H1 (cell line): ENCODE measurements around the gene RCC2. TPM values are rescaled to one million over a fixed set of nuclear protein-coding genes. Genes with fewer than 3 reads are reported as not detected.

Experiments
- CTCF ChIA-PET: fragments of 300-600 bp; sonication (Branson Sonifier 250); formaldehyde crosslinking; loops from one replicate; lab custom pipeline; 2021; ENCODE audit not compliant: partially characterized antibody; lab: Charles Lee
- POLR2A ChIA-PET: fragments of 300-600 bp; sonication (Branson Sonifier 250); formaldehyde crosslinking; loops from one replicate; lab custom pipeline; 2021; ENCODE audit warnings: inconsistent platforms; ENCODE audit not compliant: partially characterized antibody; lab: Charles Lee
- DNase-seq, 2 experiments: peaks; one replicate each; pipeline versions ENCODE4 v3.0.0 to v3.0.0-alpha.2; 2010 to 2022; ENCODE audit warnings: low spot score in 2 of 2, low read depth in 1 of 2, mixed read lengths in 1 of 2
- FAIRE-seq: peaks from 2 replicates; lab custom pipeline; 2011; peaks lifted over from hg19 to GRCh38; lab: Jason Lieb, UNC
- H2AFZ ChIP-seq: 2 replicates; pipeline ENCODE4 v1.8.1; 2012; ENCODE audit warnings: low read length, inconsistent platforms
- H2AK5ac ChIP-seq: 2 replicates; pipeline ENCODE4 v1.6.1; 2013; ENCODE audit warnings: low read depth, low read length
- H2BK120ac ChIP-seq: replicated peaks from 2 replicates; pipeline ENCODE3; 2013; ENCODE audit warnings: low read depth, low read length, inconsistent platforms
- H2BK12ac ChIP-seq: 2 replicates; pipeline ENCODE4 v1.6.1; 2013; ENCODE audit warnings: low read depth, low read length
- H2BK15ac ChIP-seq: 2 replicates; pipeline ENCODE4 v1.6.1; 2013; ENCODE audit warnings: low read length
- H2BK20ac ChIP-seq: 2 replicates; pipeline ENCODE4 v1.6.1; 2013; ENCODE audit warnings: low read length
- H2BK5ac ChIP-seq: 2 replicates; pipeline ENCODE4 v1.6.1; 2013; ENCODE audit warnings: low read depth, low read length
- H3K14ac ChIP-seq: 2 replicates; pipeline ENCODE4 v1.6.1; 2013; ENCODE audit warnings: inconsistent platforms; ENCODE audit not compliant: insufficient read length
- H3K18ac ChIP-seq: 2 replicates; pipeline ENCODE4 v1.6.1; 2013; ENCODE audit warnings: low read length; ENCODE audit errors: extremely low read depth
- H3K23ac ChIP-seq: 2 replicates; pipeline ENCODE4 v1.6.1; 2013; ENCODE audit warnings: inconsistent platforms; ENCODE audit not compliant: insufficient read length
- H3K23me2 ChIP-seq: 2 replicates; pipeline ENCODE4 v1.6.1; 2013; ENCODE audit warnings: low read depth, low read length
- H3K27ac ChIP-seq: 2 replicates; pipeline ENCODE4 v1.6.1; 2011; ENCODE audit warnings: low read depth, low read length, inconsistent platforms
- H3K27me3 ChIP-seq, 4 experiments: replicated peaks in 1 of 4; 1 replicate in 1 of 4; 2 replicates in 3 of 4; pipeline versions ENCODE4 v1.6.1 to v1.8.1; 2011 to 2013; ENCODE audit warnings: low read length in 3 of 4, mild to moderate bottlenecking in 3 of 4, inconsistent platforms in 2 of 4, mixed read lengths in 2 of 4, moderate library complexity in 1 of 4; ENCODE audit not compliant: control insufficient read depth in 3 of 4, insufficient read depth in 3 of 4; ENCODE audit errors: extremely low read depth in 1 of 4
- H3K36me3 ChIP-seq, 4 experiments: 2 replicates each; pipeline versions ENCODE4 v1.6.1 to v1.8.1; 2011 to 2013; ENCODE audit warnings: mild to moderate bottlenecking in 4 of 4, low read length in 3 of 4, moderate library complexity in 2 of 4, control low read depth in 1 of 4, inconsistent platforms in 1 of 4; ENCODE audit not compliant: insufficient read depth in 4 of 4, control insufficient read depth in 2 of 4
- H3K4ac ChIP-seq: replicated peaks from 2 replicates; pipeline ENCODE3; 2013; ENCODE audit warnings: low read length, low read depth, mixed read lengths, inconsistent platforms; ENCODE audit not compliant: insufficient read length
- H3K4me1 ChIP-seq, 4 experiments: replicated peaks in 1 of 4; 1 replicate in 1 of 4; 2 replicates in 3 of 4; pipeline versions ENCODE4 v1.6.1 to v1.8.1; 2011 to 2013; ENCODE audit warnings: low read length in 3 of 4, inconsistent platforms in 2 of 4, mixed read lengths in 1 of 4; ENCODE audit not compliant: insufficient read depth in 4 of 4, control insufficient read depth in 3 of 4
- H3K4me2 ChIP-seq, 2 experiments: 2 replicates each; pipeline versions ENCODE4 v1.6.1 to v1.8.1; 2011 to 2013; ENCODE audit warnings: low read depth in 2 of 2, low read length in 2 of 2, control low read depth in 1 of 2, inconsistent platforms in 1 of 2, mild to moderate bottlenecking in 1 of 2; ENCODE audit not compliant: insufficient read depth in 1 of 2
- H3K4me3 ChIP-seq, 4 experiments: fragments of 200-600, 300-600 bp in 1 of 4; sonication (generic), shearing (Covaris generic), sonication (Bioruptor Twin) in 1 of 4; 2 replicates each; pipeline versions ENCODE4 v1.5.1 to v1.8.1; 2011 to 2016; ENCODE audit warnings: low read length in 4 of 4, low read depth in 3 of 4, control low read depth in 2 of 4, inconsistent platforms in 2 of 4, mild to moderate bottlenecking in 2 of 4, mixed read lengths in 1 of 4, moderate library complexity in 1 of 4; ENCODE audit not compliant: insufficient read depth in 2 of 4; ENCODE audit errors: extremely low read depth in 1 of 4
- H3K56ac ChIP-seq: replicated peaks from 2 replicates; pipeline ENCODE3; 2013; ENCODE audit warnings: low read depth, mild to moderate bottlenecking, mixed read lengths, low read length, inconsistent platforms; ENCODE audit not compliant: insufficient read length
- H3K79me1 ChIP-seq: 2 replicates; pipeline ENCODE4 v1.6.1; 2013; ENCODE audit warnings: low read depth, low read length, control low read depth
- H3K79me2 ChIP-seq, 2 experiments: 2 replicates each; pipeline versions ENCODE4 v1.6.1 to v1.8.1; 2012 to 2013; ENCODE audit warnings: low read length in 2 of 2, mild to moderate bottlenecking in 2 of 2, inconsistent platforms in 1 of 2; ENCODE audit not compliant: insufficient read depth in 2 of 2, control insufficient read depth in 1 of 2
- H3K9ac ChIP-seq, 4 experiments: replicated peaks in 1 of 4; 1 replicate in 1 of 4; 2 replicates in 3 of 4; pipeline versions ENCODE4 v1.6.1 to v1.8.1; 2011 to 2013; ENCODE audit warnings: low read depth in 3 of 4, low read length in 3 of 4, control low read depth in 2 of 4, mild to moderate bottlenecking in 2 of 4, moderate library complexity in 2 of 4, inconsistent platforms in 1 of 4; ENCODE audit errors: extremely low read depth in 1 of 4
- H3K9me3 ChIP-seq, 2 experiments: 2 replicates each; pipeline versions ENCODE4 v1.6.1 to v1.8.1; 2012 to 2013; ENCODE audit warnings: mild to moderate bottlenecking in 2 of 2, moderate library complexity in 2 of 2, control low read depth in 1 of 2, inconsistent platforms in 1 of 2, low read depth in 1 of 2, low read length in 1 of 2, mixed read lengths in 1 of 2; ENCODE audit not compliant: insufficient read depth in 2 of 2
- H4K20me1 ChIP-seq, 2 experiments: replicated peaks in 1 of 2; 2 replicates each; pipeline versions ENCODE3 to v1.8.1; 2011 to 2013; ENCODE audit warnings: inconsistent platforms in 2 of 2, low read length in 2 of 2, mild to moderate bottlenecking in 1 of 2; ENCODE audit not compliant: insufficient read depth in 2 of 2, control insufficient read depth in 1 of 2
- H4K5ac ChIP-seq: 2 replicates; pipeline ENCODE4 v1.6.1; 2013; ENCODE audit warnings: low read length, low read depth, mixed read lengths, inconsistent platforms; ENCODE audit not compliant: insufficient read length
- H4K8ac ChIP-seq: 2 replicates; pipeline ENCODE4 v1.8.0; 2013; ENCODE audit warnings: mild to moderate bottlenecking, moderate library complexity, low read length, inconsistent platforms; ENCODE audit not compliant: insufficient read depth; ENCODE audit errors: extremely low read depth
- H4K91ac ChIP-seq: replicated peaks from 2 replicates; pipeline ENCODE3; 2013; ENCODE audit warnings: low read length, mixed read lengths, inconsistent platforms; ENCODE audit not compliant: insufficient read length
- ASH2L ChIP-seq: fragments of 200-600, 300-600 bp; sonication (generic); IDR thresholded peaks from one replicate; pipeline ENCODE4 v1.7.1; 2017; ENCODE audit warnings: low read length
- WGBS, 2 experiments: shearing (Covaris generic) in 1 of 2; methylation state at CpG; one replicate each; pipeline versions ENCODE4 v1.1.6 to v1.1.7; 2013 to 2015; ENCODE audit warnings: low lambda C conversion rate in 2 of 2, mixed read lengths in 2 of 2, inconsistent platforms in 1 of 2, low coverage in 1 of 2, missing lambda C conversion rate in 1 of 2; ENCODE audit not compliant: insufficient replicate concordance in 2 of 2, insufficient coverage in 1 of 2, insufficient read length in 1 of 2; ENCODE audit errors: extremely low coverage in 1 of 2, missing lambda C conversion rate in 1 of 2; 5-methylcytosine and 5-hydroxymethylcytosine counted together
- polyA plus RNA-seq, 7 experiments: library from polyadenylated mRNA; depleted of rRNA in 3 of 7; stranded (reverse) in 5 of 7; unstranded in 2 of 7; fragments of >200 nt in 5 of 7; fragments of 200-250 nt in 2 of 7; gene quantifications; 1 replicate in 5 of 7; 2 replicates in 1 of 7; 4 replicates in 1 of 7; pipeline versions ENCODE4 v1.2.1 to v1.2.3, GENCODE V29; 2011 to 2013; ENCODE audit warnings: missing spikeins in 2 of 7, mixed read lengths in 2 of 7
- total RNA-seq: library from RNA; stranded (reverse); fragmentation: NEBNext Ultra II Directional; extraction: Animal tissue kit (Norgen Biotek cat#: 25700); gene quantifications from 2 replicates; pipeline ENCODE4 v1.2.1, GENCODE V29; 2021

The RCC2 gene
- total and polyA plus RNA-seq, 2 of the 8 experiments (the other 6 are each of a cell fraction or from before 2014, with no cell fraction given), result 229 to 455 TPM

GRCh38 chr1:17472814-17473213 lies 33.3 kb upstream of the RCC2 start:
- no peak for DNase-seq
- H3K4me1 ChIP-seq, result peaks cover 5 to 16% (median 8%) of the 10 kb centered on the region in 4 experiments
- H3K36me3 ChIP-seq, result no peaks in the 10 kb centered on the region
- H3K79me2 ChIP-seq, result no peaks in the 10 kb centered on the region
- H2BK120ac ChIP-seq, result no peak overlapping the region
- H3K23ac ChIP-seq, result no peak overlapping the region
- no peak overlapping the region for H3K4me2 ChIP-seq
- H4K91ac ChIP-seq, result no peak overlapping the region
- H4K20me1 ChIP-seq, result no peaks in the 10 kb centered on the region
- H3K23me2 ChIP-seq, result no peaks in the 10 kb centered on the region
- H2BK12ac ChIP-seq, result peak overlapping the region; percentile 71; the same call in 1 of the 2 replicates
- no peak overlapping the region for H3K18ac ChIP-seq
- no peak overlapping the region for H3K9ac ChIP-seq
- no peaks in the 10 kb centered on the region for H3K27me3 ChIP-seq
- peak overlapping the region; percentile 75 for H2AK5ac ChIP-seq
- no peak overlapping the region for H4K8ac ChIP-seq
- peak overlapping the region; percentile 46 for H3K56ac ChIP-seq
- H3K27ac ChIP-seq, result no peak overlapping the region
- no peak overlapping the region for H3K4ac ChIP-seq
- H3K79me1 ChIP-seq, result no peaks in the 10 kb centered on the region
- no peaks in the 10 kb centered on the region for H3K9me3 ChIP-seq
- TF ChIP-seq ASH2L, result no peak
- TF ChIP-seq, all 59 proteins: peak for 0
- POLR2A ChIA-PET, result interaction anchor here (9.7 kb wide), 1 partner anchor 36 kb away, joined by 155 read pairs; the partner anchor contains the start of gene RCC2
- no peak for FAIRE-seq
- H3K14ac ChIP-seq, result no peak overlapping the region
- 87% methylated on average over 5 of the region's 5 CpGs; no CpG with 5 or more reads in 1 of the 2 experiments for WGBS, 2 experiments
- CTCF ChIA-PET, result interaction anchor here (0.6 to 1.3 kb wide), 5 partner anchors 13 to 80 kb away, joined by 3 to 6 read pairs (median 5); no protein-coding TSS in a partner anchor
- H2AFZ ChIP-seq, result no peak overlapping the region
- 0 out of 2 replicates have a peak overlapping the region, but pooled peaks have one; percentile 81 for H2BK15ac ChIP-seq
- H3K4me3 ChIP-seq, result no peak overlapping the region
- peak overlapping the region; percentile 95 for H2BK20ac ChIP-seq
- peak overlapping the region; percentile 75; the same call in 1 of the 2 replicates for H2BK5ac ChIP-seq
- H4K5ac ChIP-seq, result no peak overlapping the region
